ENCODE measurements around the gene SLC35F1. TPM values are rescaled to one million over a fixed set of nuclear protein-coding genes. Genes with fewer than 3 reads are reported as not detected.

SLC35F1 gene
- total and polyA plus RNA-seq, 2 experiments from 2014 or later: not detected

GRCh38 chr6:118083711-118084110 is 176.6 kb downstream of the SLC35F1 start:
- TF ChIP-seq EZH2phosphoT487 (IDR thresholded peaks at IDR 0.05; ENCODE audit: insufficient read depth, low read depth): no peak
- TF ChIP-seq EZH2 (IDR thresholded peaks at IDR 0.05; ENCODE audit: insufficient read depth, poor library complexity, severe bottlenecking): no peak
- in situ Hi-C loops (cut with MboI): no loop called here
- no peaks in the 10 kb centered on the region for H3K9me2 ChIP-seq (ENCODE audit: insufficient read depth)

GRCh38 chr6:118085665-118086064 is 178.6 kb downstream of the SLC35F1 start:
- no peak overlapping the region for H3K9ac ChIP-seq
- H3K4me2 ChIP-seq (ENCODE audit: unreplicated experiment): no peak overlapping the region
- H3K9me3 ChIP-seq (ENCODE audit: low read depth): peaks cover 3% of the 10 kb centered on the region
- TF ChIP-seq EZH2phosphoT487 (IDR thresholded peaks at IDR 0.05; ENCODE audit: insufficient read depth, low read depth): no peak
- TF ChIP-seq EZH2 (IDR thresholded peaks at IDR 0.05; ENCODE audit: insufficient read depth, poor library complexity, severe bottlenecking): no peak
- 4 to 17% methylated on average over 2 of the region's 2 CpGs for WGBS, 2 experiments (ENCODE audit: low coverage in 1 of 2, low lambda C conversion rate in 2 of 2, missing lambda C conversion rate in 2 of 2)
- no peak overlapping the region for H3K27ac ChIP-seq
- no peak overlapping the region for H2AFZ ChIP-seq
- H3K4me3 ChIP-seq: no peak overlapping the region
- in situ Hi-C loops (cut with MboI): no loop called here
- no peaks in the 10 kb centered on the region for H3K36me3 ChIP-seq (ENCODE audit: low read depth)
- no peaks in the 10 kb centered on the region for H3K27me3 ChIP-seq (replicated peaks; ENCODE audit: insufficient read depth)
- H3K4me1 ChIP-seq (ENCODE audit: insufficient read depth): no peaks in the 10 kb centered on the region
- no peaks in the 10 kb centered on the region for H3K79me2 ChIP-seq (ENCODE audit: insufficient read depth)
- DNase-seq: no peak
- H3K9me2 ChIP-seq (ENCODE audit: insufficient read depth): no peaks in the 10 kb centered on the region
- H4K20me1 ChIP-seq (ENCODE audit: insufficient read depth): no peaks in the 10 kb centered on the region
- no peaks in the 10 kb centered on the region for H3F3A ChIP-seq (ENCODE audit: insufficient read depth)

More at GRCh38 chr6:118083711-118084110, 176.6 kb downstream of the SLC35F1 start:
- Histone ChIP-seq H3K27ac (no peak overlapping the region), H3K4me3 (no peak overlapping the region), H3K4me1 (ENCODE audit: insufficient read depth) (no peaks in the 10 kb centered on the region), H3F3A (ENCODE audit: insufficient read depth) (no peaks in the 10 kb centered on the region), H3K36me3 (ENCODE audit: low read depth) (no peaks in the 10 kb centered on the region), H3K27me3 (replicated peaks; ENCODE audit: insufficient read depth) (no peaks in the 10 kb centered on the region), H3K9me3 (ENCODE audit: low read depth) (peaks cover 3% of the 10 kb centered on the region), H2AFZ (no peak overlapping the region), H3K79me2 (ENCODE audit: insufficient read depth) (no peaks in the 10 kb centered on the region), H3K9ac (no peak overlapping the region), H4K20me1 (ENCODE audit: insufficient read depth) (no peaks in the 10 kb centered on the region), H3K4me2 (ENCODE audit: unreplicated experiment) (no peak overlapping the region)
- DNase-seq: no peak
- WGBS, 2 experiments (ENCODE audit: low coverage in 1 of 2, low lambda C conversion rate in 2 of 2, missing lambda C conversion rate in 2 of 2): 10 to 28% methylated on average over 2 of the region's 2 CpGs

GRCh38 chr6:118086159-118086558 is 179.1 kb downstream of the SLC35F1 start:
- no peaks in the 10 kb centered on the region for H3K36me3 ChIP-seq (ENCODE audit: low read depth)
- no peak for TF ChIP-seq EZH2phosphoT487 (IDR thresholded peaks at IDR 0.05; ENCODE audit: insufficient read depth, low read depth)
- no peak for TF ChIP-seq EZH2 (IDR thresholded peaks at IDR 0.05; ENCODE audit: insufficient read depth, poor library complexity, severe bottlenecking)

GRCh38 chr6:118092086-118092485 is 185.0 kb downstream of the SLC35F1 start:
- no peak for DNase-seq
- Histone ChIP-seq H3K27me3 (replicated peaks; ENCODE audit: insufficient read depth) (no peaks in the 10 kb centered on the region), H3K9ac (no peak overlapping the region), H3K9me3 (ENCODE audit: low read depth) (no peaks in the 10 kb centered on the region), H3K4me1 (ENCODE audit: insufficient read depth) (no peaks in the 10 kb centered on the region), H3K4me2 (ENCODE audit: unreplicated experiment) (no peak overlapping the region), H4K20me1 (ENCODE audit: insufficient read depth) (no peaks in the 10 kb centered on the region), H3K27ac (no peak overlapping the region), H3K9me2 (ENCODE audit: insufficient read depth) (no peaks in the 10 kb centered on the region), H3K4me3 (no peak overlapping the region), H3K79me2 (ENCODE audit: insufficient read depth) (no peaks in the 10 kb centered on the region), H2AFZ (no peak overlapping the region), H3F3A (ENCODE audit: insufficient read depth) (no peaks in the 10 kb centered on the region), H3K36me3 (ENCODE audit: low read depth) (no peaks in the 10 kb centered on the region)
- in situ Hi-C loops (cut with MboI): no loop called here
- TF ChIP-seq EZH2phosphoT487 (IDR thresholded peaks at IDR 0.05; ENCODE audit: insufficient read depth, low read depth) (no peak), EZH2 (IDR thresholded peaks at IDR 0.05; ENCODE audit: insufficient read depth, poor library complexity, severe bottlenecking) (no peak)

More at GRCh38 chr6:118086159-118086558, 179.1 kb downstream of the SLC35F1 start:
- Histone ChIP-seq H3K9ac (no peak overlapping the region), H3K27ac (no peak overlapping the region), H4K20me1 (ENCODE audit: insufficient read depth) (no peaks in the 10 kb centered on the region), H3K27me3 (replicated peaks; ENCODE audit: insufficient read depth) (no peaks in the 10 kb centered on the region), H2AFZ (no peak overlapping the region), H3K9me2 (ENCODE audit: insufficient read depth) (no peaks in the 10 kb centered on the region), H3F3A (ENCODE audit: insufficient read depth) (no peaks in the 10 kb centered on the region), H3K79me2 (ENCODE audit: insufficient read depth) (no peaks in the 10 kb centered on the region), H3K9me3 (ENCODE audit: low read depth) (peaks cover 3% of the 10 kb centered on the region), H3K4me1 (ENCODE audit: insufficient read depth) (no peaks in the 10 kb centered on the region), H3K4me3 (no peak overlapping the region), H3K4me2 (ENCODE audit: unreplicated experiment) (no peak overlapping the region)
- 3 to 11% methylated on average over 2 of the region's 2 CpGs for WGBS, 2 experiments (ENCODE audit: low coverage in 1 of 2, low lambda C conversion rate in 2 of 2, missing lambda C conversion rate in 2 of 2)
- in situ Hi-C loops (cut with MboI): no loop called here
- DNase-seq: no peak

GRCh38 chr6:118097576-118097975 is 190.5 kb downstream of the SLC35F1 start:
- no peaks in the 10 kb centered on the region for H4K20me1 ChIP-seq (ENCODE audit: insufficient read depth)
- no peaks in the 10 kb centered on the region for H3F3A ChIP-seq (ENCODE audit: insufficient read depth)
- no peak overlapping the region for H3K4me3 ChIP-seq
- no peaks in the 10 kb centered on the region for H3K27me3 ChIP-seq (replicated peaks; ENCODE audit: insufficient read depth)
- WGBS, 2 experiments (ENCODE audit: low coverage in 1 of 2, low lambda C conversion rate in 2 of 2, missing lambda C conversion rate in 2 of 2): 25 to 32% methylated on average over 3 of the region's 3 CpGs
- H3K4me1 ChIP-seq (ENCODE audit: insufficient read depth): no peaks in the 10 kb centered on the region
- H3K79me2 ChIP-seq (ENCODE audit: insufficient read depth): no peaks in the 10 kb centered on the region
- H3K36me3 ChIP-seq (ENCODE audit: low read depth): no peaks in the 10 kb centered on the region
- H3K4me2 ChIP-seq (ENCODE audit: unreplicated experiment): no peak overlapping the region
- no peak for DNase-seq
- no peaks in the 10 kb centered on the region for H3K9me3 ChIP-seq (ENCODE audit: low read depth)
- no peaks in the 10 kb centered on the region for H3K9me2 ChIP-seq (ENCODE audit: insufficient read depth)
- no peak overlapping the region for H3K27ac ChIP-seq
- H2AFZ ChIP-seq: no peak overlapping the region
- no peak for TF ChIP-seq EZH2 (IDR thresholded peaks at IDR 0.05; ENCODE audit: insufficient read depth, poor library complexity, severe bottlenecking)
- in situ Hi-C loops (cut with MboI): no loop called here
- no peak overlapping the region for H3K9ac ChIP-seq
